Gastroesophageal sphincter (tissue), 4 donors: ENCODE results near the gene IRAK4. TPM values are rescaled to one million over a fixed set of nuclear protein-coding genes. Genes with fewer than 3 reads are reported as not detected.

Source experiments
- ATAC-seq: fragments of 150-250 bp; one replicate; pipeline ENCODE4 v1.9.1; 2016; ENCODE audit warnings: mild to moderate bottlenecking, moderate library complexity
- H3K27ac ChIP-seq, 4 donors: fragments of 200-600 bp; sonication (generic) in 3 of 4; 1 replicate in 3 of 4; 2 replicates in 1 of 4; pipeline ENCODE4 v1.5.1; 2016 to 2019
- H3K27me3 ChIP-seq: fragments of 200-600 bp; sonication (generic); one replicate; pipeline ENCODE4 v1.5.1; 2019
- H3K36me3 ChIP-seq, 2 donors: fragments of 200-600 bp; sonication (generic); one replicate each; pipeline ENCODE4 v1.5.1; 2019; ENCODE audit warnings: control low read depth in 1 of 2
- H3K4me1 ChIP-seq, 3 donors: fragments of 200-600 bp; sonication (generic); 1 replicate in 2 of 3; 2 replicates in 1 of 3; pipeline ENCODE4 v1.5.1; 2016 to 2019; ENCODE audit warnings: control low read depth in 2 of 3
- H3K4me3 ChIP-seq, 2 donors: fragments of 200-600 bp; sonication (generic); one replicate each; pipeline ENCODE4 v1.5.1; 2019; ENCODE audit warnings: mild to moderate bottlenecking in 1 of 2, moderate library complexity in 1 of 2
- H3K9me3 ChIP-seq, 3 donors: fragments of 200-600 bp; sonication (generic); one replicate each; pipeline ENCODE4 v1.5.1; 2017 to 2019; ENCODE audit warnings: control low read depth in 2 of 3
- CTCF ChIP-seq, 4 experiments: fragments of 200-600 bp in 2 of 4; fragments of 450-650 bp in 2 of 4; sonication (generic) in 1 of 4; IDR thresholded peaks; one replicate each; pipeline ENCODE4 v1.5.1; 2017 to 2019; ENCODE audit warnings: antibody characterized with exemption in 4 of 4, mild to moderate bottlenecking in 2 of 4, moderate library complexity in 2 of 4
- EP300 ChIP-seq: sonication (generic); formaldehyde crosslinking; IDR thresholded peaks from one replicate; pipeline ENCODE4 v1.6.1; 2017; ENCODE audit warnings: antibody characterized with exemption, mild to moderate bottlenecking
- POLR2A ChIP-seq, 2 donors: fragments of 450-650 bp; IDR thresholded peaks; one replicate each; pipeline ENCODE4 v1.6.1; 2017; ENCODE audit warnings: antibody characterized with exemption in 2 of 2, mild to moderate bottlenecking in 2 of 2, moderate library complexity in 1 of 2
- POLR2AphosphoS5 ChIP-seq: sonication (generic); formaldehyde crosslinking; IDR thresholded peaks from one replicate; pipeline ENCODE4 v1.6.1; 2017; ENCODE audit warnings: antibody characterized with exemption
- WGBS, 2 donors: methylation state at CpG; one replicate each; pipeline ENCODE4 v1.1.5; 2018; ENCODE audit warnings: low coverage in 1 of 2; 5-methylcytosine and 5-hydroxymethylcytosine counted together
- total RNA-seq, 4 donors: library from RNA; depleted of rRNA; stranded (reverse); fragments of >200 nt; gene quantifications; one replicate each; pipeline ENCODE4 v1.1.0, GENCODE V29; 2016

Gene IRAK4
- total RNA-seq, 4 donors from 2014 or later, result 15.3 to 36.6 (median 20.0) TPM

GRCh38 chr12:43812926-43813325 is 54.2 kb downstream of the IRAK4 start:
- no peak overlapping the region for H3K27ac ChIP-seq
- ATAC-seq, result no peak
- WGBS, 2 donors, result 93 to 100% methylated on average over 1 to 3 of the region's 4 CpGs
- H3K4me3 ChIP-seq, result no peak overlapping the region
- TF ChIP-seq CTCF (IDR thresholded peaks at IDR 0.05) (no peak), EP300 (no peak), POLR2AphosphoS5 (no peak), POLR2A (IDR thresholded peaks at IDR 0.05) (no peak)
- H3K9me3 ChIP-seq, result no peaks in the 10 kb centered on the region
- no peaks in the 10 kb centered on the region for H3K36me3 ChIP-seq
- no peaks in the 10 kb centered on the region for H3K4me1 ChIP-seq
- no peaks in the 10 kb centered on the region for H3K27me3 ChIP-seq

GRCh38 chr12:43815416-43815815 is 56.7 kb downstream of the IRAK4 start:
- H3K4me3 ChIP-seq, result no peak overlapping the region
- ATAC-seq, result no peak
- H3K27ac ChIP-seq, result no peak overlapping the region
- whole genome bisulfite sequencing, 2 donors, result 55 to 73% methylated on average over 2 to 3 of the region's 3 CpGs
- H3K4me1 ChIP-seq, result no peaks in the 10 kb centered on the region
- H3K36me3 ChIP-seq, result no peaks in the 10 kb centered on the region
- no peaks in the 10 kb centered on the region for H3K9me3 ChIP-seq
- H3K27me3 ChIP-seq, result no peaks in the 10 kb centered on the region
- TF ChIP-seq POLR2AphosphoS5, result no peak
- no peak for TF ChIP-seq EP300
- TF ChIP-seq CTCF (IDR thresholded peaks at IDR 0.05), result no peak
- no peak for TF ChIP-seq POLR2A (IDR thresholded peaks at IDR 0.05)

- Histone ChIP-seq H3K27me3 (no peaks in the 10 kb centered on the region), H3K27ac (no peak overlapping the region), H3K4me3 (no peak overlapping the region), H3K4me1 (no peaks in the 10 kb centered on the region), H3K36me3 (no peaks in the 10 kb centered on the region), H3K9me3 (no peaks in the 10 kb centered on the region)
- ATAC-seq, result no peak
- WGBS, 2 donors, result 79 to 88% methylated on average over 3 of the region's 3 CpGs
- TF ChIP-seq POLR2A (IDR thresholded peaks at IDR 0.05), result no peak
- TF ChIP-seq EP300, result no peak
- TF ChIP-seq POLR2AphosphoS5, result no peak
- TF ChIP-seq CTCF (IDR thresholded peaks at IDR 0.05), result no peak
Observed at GRCh38 chr12:43816168-43816567, 57.4 kb downstream of the IRAK4 start.

GRCh38 chr12:43824207-43824775 is 65.5 kb downstream of the IRAK4 start:
- TF ChIP-seq CTCF (IDR thresholded peaks at IDR 0.05) (no peak), POLR2AphosphoS5 (no peak), EP300 (no peak), POLR2A (IDR thresholded peaks at IDR 0.05) (no peak)
- ATAC-seq, result no peak
- no peak overlapping the region for H3K27ac ChIP-seq
- no peaks in the 10 kb centered on the region for H3K4me1 ChIP-seq
- WGBS, 2 donors, result 57 to 78% methylated on average over 1 to 2 of the region's 8 CpGs
- H3K27me3 ChIP-seq, result no peaks in the 10 kb centered on the region
- no peaks in the 10 kb centered on the region for H3K9me3 ChIP-seq
- H3K36me3 ChIP-seq, result no peaks in the 10 kb centered on the region
- no peak overlapping the region for H3K4me3 ChIP-seq

GRCh38 chr12:43826681-43827080 is 67.9 kb downstream of the IRAK4 start:
- no peaks in the 10 kb centered on the region for H3K4me1 ChIP-seq
- no peak overlapping the region for H3K4me3 ChIP-seq
- H3K27ac ChIP-seq, result no peak overlapping the region
- no peaks in the 10 kb centered on the region for H3K36me3 ChIP-seq
- 84 to 88% methylated on average over 3 of the region's 3 CpGs for WGBS, 2 donors
- no peak for ATAC-seq
- H3K27me3 ChIP-seq, result no peaks in the 10 kb centered on the region
- H3K9me3 ChIP-seq, result no peaks in the 10 kb centered on the region
- TF ChIP-seq CTCF (IDR thresholded peaks at IDR 0.05) (no peak), POLR2AphosphoS5 (no peak), EP300 (no peak), POLR2A (IDR thresholded peaks at IDR 0.05) (no peak)
